GM12865 (cell line): ENCODE measurements around the gene ABCA4.

Experiments used
- DNase-seq: peaks from one replicate; pipeline ENCODE4 v3.0.0; 2010; ENCODE audit warnings: low read depth
- H3K4me3 ChIP-seq: 2 replicates; pipeline ENCODE4 v1.5.1; 2011; ENCODE audit warnings: mild to moderate bottlenecking, low read depth, low read length, control low read depth
- TF ChIP-seq, protein P1 (sequence below): IDR thresholded peaks from 2 replicates; pipeline ENCODE4 v1.5.1; 2011; ENCODE audit warnings: low read length, control low read depth, low read depth, inconsistent platforms; ENCODE audit not compliant: insufficient read depth; ENCODE audit errors: missing control alignments

The ABCA4 gene

DNA sequence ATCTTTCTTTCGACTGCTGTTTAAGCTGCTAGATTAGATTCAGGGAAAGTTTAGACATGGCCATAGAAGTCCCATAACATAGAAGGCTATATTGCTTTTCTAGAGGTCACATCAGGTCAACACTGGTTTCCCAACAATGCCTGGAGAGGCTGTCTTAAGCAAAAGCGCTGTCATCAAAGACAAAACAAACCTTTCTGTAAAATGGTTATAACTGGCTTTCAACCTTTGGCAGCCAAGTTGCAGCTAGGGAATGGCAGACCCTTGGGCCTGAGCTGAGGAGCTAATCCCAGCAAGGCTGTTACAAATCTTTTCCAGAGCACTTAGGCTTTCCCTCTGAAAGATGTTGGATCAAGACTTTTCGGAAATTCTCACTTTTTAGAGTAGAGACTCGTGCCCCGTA is 11.2 kb upstream of the ABCA4 start:
- TF ChIP-seq, protein P1, sequence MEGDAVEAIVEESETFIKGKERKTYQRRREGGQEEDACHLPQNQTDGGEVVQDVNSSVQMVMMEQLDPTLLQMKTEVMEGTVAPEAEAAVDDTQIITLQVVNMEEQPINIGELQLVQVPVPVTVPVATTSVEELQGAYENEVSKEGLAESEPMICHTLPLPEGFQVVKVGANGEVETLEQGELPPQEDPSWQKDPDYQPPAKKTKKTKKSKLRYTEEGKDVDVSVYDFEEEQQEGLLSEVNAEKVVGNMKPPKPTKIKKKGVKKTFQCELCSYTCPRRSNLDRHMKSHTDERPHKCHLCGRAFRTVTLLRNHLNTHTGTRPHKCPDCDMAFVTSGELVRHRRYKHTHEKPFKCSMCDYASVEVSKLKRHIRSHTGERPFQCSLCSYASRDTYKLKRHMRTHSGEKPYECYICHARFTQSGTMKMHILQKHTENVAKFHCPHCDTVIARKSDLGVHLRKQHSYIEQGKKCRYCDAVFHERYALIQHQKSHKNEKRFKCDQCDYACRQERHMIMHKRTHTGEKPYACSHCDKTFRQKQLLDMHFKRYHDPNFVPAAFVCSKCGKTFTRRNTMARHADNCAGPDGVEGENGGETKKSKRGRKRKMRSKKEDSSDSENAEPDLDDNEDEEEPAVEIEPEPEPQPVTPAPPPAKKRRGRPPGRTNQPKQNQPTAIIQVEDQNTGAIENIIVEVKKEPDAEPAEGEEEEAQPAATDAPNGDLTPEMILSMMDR = no peak
- DNase-seq = no peak
- H3K4me3 ChIP-seq = no peak overlapping the region

GRCh38 chr1:94130851-94131595 is 10.1 kb upstream of the ABCA4 start:
- TF ChIP-seq, protein P1 = no peak
- H3K4me3 ChIP-seq = no peak overlapping the region
- DNase-seq = no peak

DNA sequence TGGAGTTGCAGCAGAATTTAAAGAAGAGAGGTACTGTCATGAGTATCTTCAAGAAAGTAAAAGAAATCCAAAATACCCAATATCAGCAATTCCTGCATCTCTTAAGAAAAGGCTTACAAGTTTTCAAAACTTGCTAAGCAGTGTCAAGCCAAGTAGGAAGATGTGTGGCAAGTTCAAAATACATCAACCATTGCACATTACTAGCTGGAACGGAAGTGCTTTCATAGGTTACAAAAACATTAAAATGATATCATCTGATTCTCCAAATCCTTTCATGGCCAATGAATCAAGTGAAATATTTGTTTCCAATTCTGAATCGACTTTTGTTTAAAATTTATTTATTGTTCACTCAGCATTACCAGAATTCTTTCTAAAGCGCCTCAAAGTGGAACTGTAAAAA is 5.7 kb upstream of the ABCA4 start:
- TF ChIP-seq, protein P1 = no peak
- H3K4me3 ChIP-seq = no peak overlapping the region
- DNase-seq = no peak

DNA sequence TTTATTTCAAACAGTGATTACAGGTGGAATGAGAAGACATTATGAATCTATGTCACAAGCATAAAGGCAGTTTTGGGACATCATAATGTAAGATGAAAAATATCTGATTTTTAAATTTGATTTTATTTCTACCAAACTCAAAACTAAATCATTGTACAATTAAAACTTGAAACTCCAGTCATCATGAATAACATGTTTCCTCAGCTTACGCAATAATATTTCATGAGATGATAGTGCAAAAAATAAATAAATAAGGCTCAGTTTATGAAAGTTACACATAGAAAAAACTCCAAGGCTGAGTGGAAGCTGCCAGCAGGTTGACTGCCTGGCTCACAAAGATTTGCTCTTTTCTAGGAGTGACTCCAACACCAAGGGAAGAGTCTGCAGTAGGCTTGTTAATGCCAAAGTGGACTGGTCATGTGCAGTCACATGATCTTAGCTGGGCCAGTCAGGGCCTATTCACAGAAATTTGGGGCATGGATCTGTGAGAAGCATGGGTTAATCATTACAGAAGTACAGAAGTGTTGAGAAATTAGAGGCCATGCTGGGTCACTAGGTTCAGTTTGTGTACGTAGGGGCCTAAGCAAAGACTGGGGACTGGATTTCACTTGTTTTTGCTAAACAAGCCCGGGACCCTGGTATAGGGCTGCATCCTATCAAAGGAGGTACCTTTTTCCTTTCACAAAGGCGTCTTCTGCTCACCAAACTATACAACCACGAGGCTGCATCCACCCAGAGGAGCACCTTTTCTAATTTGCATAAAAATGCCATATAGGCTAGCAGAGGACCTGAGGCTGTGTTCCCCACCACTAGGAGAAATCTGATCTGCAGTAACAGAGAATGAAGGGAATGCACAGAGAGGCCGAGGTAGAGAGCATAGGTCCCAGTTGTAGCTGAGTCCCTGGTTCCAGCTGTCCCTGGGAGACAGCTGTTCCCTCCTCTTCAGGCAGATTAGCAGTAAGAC is 4.9 kb upstream of the ABCA4 start:
- H3K4me3 ChIP-seq = no peak overlapping the region
- TF ChIP-seq, protein P1 = no peak
- no peak for DNase-seq

DNA sequence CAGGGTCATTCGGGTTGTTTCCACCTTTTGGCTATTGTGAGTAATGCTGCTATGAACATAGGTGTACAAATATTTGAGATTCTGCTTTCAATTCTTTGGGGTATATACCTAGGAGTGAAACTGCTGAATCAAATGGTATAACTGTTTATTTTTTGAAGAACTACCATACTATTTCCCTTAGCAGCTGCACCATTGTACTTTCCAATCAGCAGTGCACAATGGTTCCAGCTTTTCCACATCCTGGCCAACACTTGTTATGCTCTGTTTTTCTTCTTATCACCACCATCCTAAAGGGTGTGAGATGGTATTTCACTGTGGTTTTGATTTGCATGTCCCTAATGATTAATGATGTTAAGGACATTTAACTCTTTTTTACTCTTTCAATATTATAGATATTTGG is 3.6 kb upstream of the ABCA4 start:
- H3K4me3 ChIP-seq = no peak overlapping the region
- DNase-seq = no peak
- TF ChIP-seq, protein P1 = no peak

GRCh38 chr1:94122201-94122970 is 1.4 kb upstream of the ABCA4 start:
- DNase-seq = no peak
- TF ChIP-seq, protein P1 = no peak
- H3K4me3 ChIP-seq = no peak overlapping the region
